A549 treated with CORT108297 at 1 μM for 4 hours (cell line): Measurements from ENCODE around the gene ADAMTS14. TPM values are rescaled to one million over a fixed set of nuclear protein-coding genes. Genes with fewer than 3 reads are reported as not detected.

Source experiments
- total RNA-seq: library from RNA; stranded (reverse); fragments of 200-300 nt; extraction: Qiagen RNA extraction; gene quantifications from 5 replicates; pipeline ENCODE4 v1.2.3, GENCODE V29; 2022

ADAMTS14 gene
- 0.05 to 0.10 TPM (median 0.09 TPM) in 5 replicates for total RNA-seq

GRCh38 chr10:70672165-70673042, at the start of gene ADAMTS14:
Gene ADAMTS14 (plus strand): TSS chr10:70672506. CDS start chr10:70672803, 297 bp downstream.

GRCh38 chr10:70785190-70785589, 112.9 kb downstream of the ADAMTS14 start, which contains the start of gene TBATA:
Gene TBATA (minus strand): TSS chr10:70785377. CDS start chr10:70783379, 1,998 bp downstream.

Other genes with a start within 250 kb of the ADAMTS14 start
- gene NODAL, start 230.8 kb upstream of the ADAMTS14 start, total RNA-seq, result not detected in 5 replicates
- gene PALD1, start 193.7 kb upstream of the ADAMTS14 start, total RNA-seq, result 5.8 to 8.4 TPM (median 8.0 TPM) in 5 replicates
- gene PRF1, start 69.8 kb upstream of the ADAMTS14 start, total RNA-seq, result not detected in 5 replicates
- gene TBATA, start 112.9 kb downstream of the ADAMTS14 start, total RNA-seq, result not detected in 5 replicates
- gene SGPL1, start 143.4 kb downstream of the ADAMTS14 start, total RNA-seq, result 25.5 to 33.9 TPM (median 28.8 TPM) in 5 replicates
- gene PCBD1, start 216.1 kb downstream of the ADAMTS14 start, total RNA-seq, result 192 to 267 TPM (median 238 TPM) in 5 replicates